IMR-90 (cell line): ENCODE results near the gene ZNF521. TPM values are rescaled to one million over a fixed set of nuclear protein-coding genes. Genes with fewer than 3 reads are reported as not detected.

Experiments
- ATAC-seq: fragments of 200-7000 bp; cut with Tn5 transposase; 2 replicates; pipeline ENCODE4 v1.9.1; 2020; ENCODE audit warnings: low read depth, mild to moderate bottlenecking, moderate library complexity
- BruUV-seq: library from RNA; stranded (reverse); fragments of 400-500 nt; replicated peaks from 2 replicates; lab custom pipeline; 2021; lab: Mats Ljungman, UMichigan
- CTCF ChIA-PET: fragments of 300-600 bp; formaldehyde crosslinking; extraction: SDS; loops from one replicate; lab custom pipeline; 2021; ENCODE audit warnings: antibody characterized with exemption; lab: Yijun Ruan, JAX
- POLR2A ChIA-PET: fragments of 300-600 bp; sonication (Branson Sonifier 250); formaldehyde crosslinking; loops from one replicate; lab custom pipeline; 2022; ENCODE audit warnings: antibody characterized with exemption; ENCODE audit not compliant: unreplicated experiment; lab: Charles Lee
- DNase-seq: peaks from one replicate; pipeline ENCODE4 v3.0.0; 2013
- H2AFZ ChIP-seq: replicated peaks from 2 replicates; pipeline ENCODE3; 2013; ENCODE audit warnings: low read length, mild to moderate bottlenecking; ENCODE audit not compliant: poor library complexity
- H2AK5ac ChIP-seq: 2 replicates; pipeline ENCODE4 v1.6.1; 2013; ENCODE audit warnings: low read depth, low read length, inconsistent platforms
- H2AK9ac ChIP-seq: replicated peaks from 2 replicates; pipeline ENCODE3; 2013; ENCODE audit warnings: mild to moderate bottlenecking, low read depth, low read length, moderate library complexity; ENCODE audit not compliant: poor library complexity
- H2BK120ac ChIP-seq: 2 replicates; pipeline ENCODE4 v1.6.1; 2013; ENCODE audit warnings: low read depth, low read length, inconsistent platforms
- H2BK15ac ChIP-seq: 3 replicates; pipeline ENCODE4 v1.6.1; 2013; ENCODE audit warnings: low read depth, low read length, inconsistent platforms
- H2BK20ac ChIP-seq: 2 replicates; pipeline ENCODE4 v1.6.1; 2013; ENCODE audit warnings: low read depth, mild to moderate bottlenecking, inconsistent platforms, low read length, moderate library complexity
- H2BK5ac ChIP-seq: 2 replicates; pipeline ENCODE4 v1.6.1; 2013; ENCODE audit warnings: mild to moderate bottlenecking, low read depth, low read length, inconsistent platforms; ENCODE audit not compliant: poor library complexity, severe bottlenecking
- H3K14ac ChIP-seq: replicated peaks from 2 replicates; pipeline ENCODE4 v1.6.1; 2013; ENCODE audit warnings: low read depth, low read length, inconsistent platforms
- H3K18ac ChIP-seq: 2 replicates; pipeline ENCODE4 v1.6.1; 2013; ENCODE audit warnings: low read depth, low read length, control low read depth
- H3K23ac ChIP-seq: 2 replicates; pipeline ENCODE4 v1.6.1; 2013; ENCODE audit warnings: low read depth, low read length, inconsistent platforms
- H3K27ac ChIP-seq: 2 replicates; pipeline ENCODE4 v1.5.1; 2013; ENCODE audit warnings: mild to moderate bottlenecking, control low read depth, low read length; ENCODE audit not compliant: insufficient read depth
- H3K27me3 ChIP-seq: 2 replicates; pipeline ENCODE4 v1.6.1; 2013; ENCODE audit warnings: low read length; ENCODE audit not compliant: control insufficient read depth, insufficient read depth
- H3K36me3 ChIP-seq: 2 replicates; pipeline ENCODE4 v1.6.1; 2013; ENCODE audit warnings: low read length, mixed read lengths; ENCODE audit not compliant: control insufficient read depth, insufficient read depth
- H3K4ac ChIP-seq: 2 replicates; pipeline ENCODE4 v1.6.1; 2013; ENCODE audit warnings: low read depth, low read length, inconsistent platforms
- H3K4me1 ChIP-seq: 2 replicates; pipeline ENCODE4 v1.6.1; 2013; ENCODE audit warnings: low read length, mixed read lengths; ENCODE audit not compliant: control insufficient read depth, insufficient read depth
- H3K4me2 ChIP-seq: 2 replicates; pipeline ENCODE4 v1.6.1; 2013; ENCODE audit warnings: low read depth, mild to moderate bottlenecking, control low read depth, low read length, moderate library complexity
- H3K4me3 ChIP-seq: 2 replicates; pipeline ENCODE4 v1.5.1; 2013; ENCODE audit warnings: low read depth, mild to moderate bottlenecking, control low read depth, low read length, moderate library complexity; ENCODE audit not compliant: insufficient read depth
- H3K56ac ChIP-seq: 2 replicates; pipeline ENCODE4 v1.6.1; 2013; ENCODE audit warnings: low read length, inconsistent platforms; ENCODE audit not compliant: insufficient read depth; ENCODE audit errors: extremely low read depth
- H3K79me1 ChIP-seq, 2 experiments: 2 replicates each; pipeline ENCODE4 v1.6.1; 2013; ENCODE audit warnings: low read length in 2 of 2, inconsistent platforms in 1 of 2, low read depth in 1 of 2
- H3K9ac ChIP-seq: 2 replicates; pipeline ENCODE4 v1.6.1; 2013; ENCODE audit warnings: low read depth, low read length, control low read depth
- H3K9me1 ChIP-seq: 2 replicates; pipeline ENCODE4 v1.6.1; 2013; ENCODE audit warnings: low read length, inconsistent platforms; ENCODE audit not compliant: insufficient read depth
- H3K9me3 ChIP-seq: 2 replicates; pipeline ENCODE4 v1.6.1; 2013; ENCODE audit warnings: low read length; ENCODE audit not compliant: control insufficient read depth, insufficient read depth
- H4K20me1 ChIP-seq: 2 replicates; pipeline ENCODE4 v1.6.1; 2013; ENCODE audit warnings: low read length, inconsistent platforms; ENCODE audit not compliant: insufficient read depth
- H4K5ac ChIP-seq: 2 replicates; pipeline ENCODE4 v1.6.1; 2013; ENCODE audit warnings: mild to moderate bottlenecking, low read depth, low read length, control low read depth
- H4K8ac ChIP-seq, 2 experiments: 2 replicates each; pipeline ENCODE4 v1.6.1; 2013; ENCODE audit warnings: low read depth in 2 of 2, low read length in 2 of 2, control low read depth in 1 of 2, inconsistent platforms in 1 of 2
- H4K91ac ChIP-seq: 2 replicates; pipeline ENCODE4 v1.6.1; 2013; ENCODE audit warnings: low read depth, low read length, inconsistent platforms; ENCODE audit not compliant: insufficient read depth
- BHLHE40 ChIP-seq: fragments of 150-350 bp; IDR thresholded peaks from 2 replicates; pipeline ENCODE4 v1.6.1; 2016; ENCODE audit warnings: mild to moderate bottlenecking, low read depth, low read length
- CEBPB ChIP-seq: IDR thresholded peaks from 2 replicates; pipeline ENCODE4 v1.6.1; 2012; ENCODE audit warnings: low read depth, low read length, improper control_type of control experiment
- CHD1 ChIP-seq: IDR thresholded peaks from 2 replicates; pipeline ENCODE4 v1.6.1; 2012; ENCODE audit warnings: low read depth, low read length, improper control_type of control experiment
- FOS ChIP-seq: fragments of 150-350 bp; IDR thresholded peaks from 2 replicates; pipeline ENCODE4 v1.6.1; 2016; ENCODE audit warnings: low read depth, low read length
- MAFK ChIP-seq: IDR thresholded peaks from 2 replicates; pipeline ENCODE4 v1.6.1; 2012; ENCODE audit warnings: low read depth, low read length, improper control_type of control experiment
- MAZ ChIP-seq: IDR thresholded peaks from 2 replicates; pipeline ENCODE4 v1.6.1; 2012; ENCODE audit warnings: low read depth, mild to moderate bottlenecking, low read length, improper control_type of control experiment, moderate library complexity, borderline replicate concordance
- MXI1 ChIP-seq: IDR thresholded peaks from 2 replicates; pipeline ENCODE4 v1.6.1; 2012; ENCODE audit warnings: low read depth, mild to moderate bottlenecking, low read length, moderate library complexity, borderline replicate concordance
- NFE2L2 ChIP-seq: fragments of 150-350 bp; IDR thresholded peaks from 2 replicates; pipeline ENCODE4 v1.6.1; 2016; ENCODE audit warnings: low read depth, mild to moderate bottlenecking, low read length
- POLR2A ChIP-seq: IDR thresholded peaks from 2 replicates; pipeline ENCODE4 v1.6.1; 2012; ENCODE audit warnings: mild to moderate bottlenecking, low read depth, low read length
- RAD21 ChIP-seq: IDR thresholded peaks from 2 replicates; pipeline ENCODE4 v1.6.1; 2012; ENCODE audit warnings: low read length, improper control_type of control experiment
- RCOR1 ChIP-seq: IDR thresholded peaks from 2 replicates; pipeline ENCODE4 v1.6.1; 2012; ENCODE audit warnings: mild to moderate bottlenecking, low read length, improper control_type of control experiment; ENCODE audit not compliant: insufficient replicate concordance
- RFX5 ChIP-seq: IDR thresholded peaks from 2 replicates; pipeline ENCODE4 v1.8.0; 2012; ENCODE audit warnings: low read depth, mild to moderate bottlenecking, low read length, moderate library complexity
- SMC3 ChIP-seq: fragments of 150-350 bp; IDR thresholded peaks from 2 replicates; pipeline ENCODE4 v1.6.1; 2016; ENCODE audit warnings: low read depth, mild to moderate bottlenecking, antibody characterized with exemption, low read length, moderate library complexity
- WGBS, 2 experiments: methylation state at CpG; one replicate each; pipeline versions ENCODE4 v1.1.5 to v1.1.7; 2013; ENCODE audit warnings: missing lambda C conversion rate in 2 of 2; ENCODE audit not compliant: insufficient read length in 1 of 2; ENCODE audit errors: extremely low coverage in 2 of 2; 5-methylcytosine and 5-hydroxymethylcytosine counted together
- dilution Hi-C: fragments of 300-500 bp; cut with HindIII; formaldehyde crosslinking; loops from one replicate; pipeline ENCODE4 v1.14.3; 2018; ENCODE audit warnings: low sequenced_read_pairs; ENCODE audit not compliant: unreplicated experiment
- in situ Hi-C: fragments of 300-500 bp; cut with MboI; formaldehyde crosslinking; loops from 3 replicates; pipeline ENCODE4 v1.14.3; 2019; ENCODE audit warnings: low sequenced_read_pairs, inconsistent platforms, mixed read lengths
- intact Hi-C: fragments of 100-400 bp; cut with micrococcal nuclease; formaldehyde crosslinking; loops from 2 replicates; pipeline ENCODE4 v1.10.0; 2022
- polyA plus RNA-seq, 3 experiments: library from polyadenylated mRNA; depleted of rRNA; stranded (reverse); fragments of >200 nt; gene quantifications; 2 replicates each; pipeline ENCODE4 v1.2.3, GENCODE V29; 2012; ENCODE audit warnings: low replicate concordance in 1 of 3
- total RNA-seq: library from RNA; depleted of rRNA; stranded (reverse); fragments of >200 nt; gene quantifications from 2 replicates; pipeline ENCODE4 v1.2.3, GENCODE V29; 2012
- TF ChIP-seq, protein P1 (sequence below): fragments of 150-350 bp; IDR thresholded peaks from 2 replicates; pipeline ENCODE4 v1.6.1; 2016; ENCODE audit warnings: low read depth, mild to moderate bottlenecking, low read length, moderate library complexity, borderline replicate concordance
- TF ChIP-seq, protein P2 (sequence below): conservative IDR thresholded peaks from 2 replicates; pipeline ENCODE4 v1.5.1; 2012; ENCODE audit warnings: mild to moderate bottlenecking, low read depth, low read length, improper control_type of control experiment
- TF ChIP-seq, protein P3 (sequence below): fragments of 150-350 bp; IDR thresholded peaks from 2 replicates; pipeline ENCODE4 v1.6.1; 2017; ENCODE audit warnings: mild to moderate bottlenecking, antibody characterized with exemption, low read length, low read depth

ZNF521 gene
- total and polyA plus RNA-seq, 2 of the 4 experiments (the other 2 are of a cell fraction): 21.5 to 59.3 TPM

DNA sequence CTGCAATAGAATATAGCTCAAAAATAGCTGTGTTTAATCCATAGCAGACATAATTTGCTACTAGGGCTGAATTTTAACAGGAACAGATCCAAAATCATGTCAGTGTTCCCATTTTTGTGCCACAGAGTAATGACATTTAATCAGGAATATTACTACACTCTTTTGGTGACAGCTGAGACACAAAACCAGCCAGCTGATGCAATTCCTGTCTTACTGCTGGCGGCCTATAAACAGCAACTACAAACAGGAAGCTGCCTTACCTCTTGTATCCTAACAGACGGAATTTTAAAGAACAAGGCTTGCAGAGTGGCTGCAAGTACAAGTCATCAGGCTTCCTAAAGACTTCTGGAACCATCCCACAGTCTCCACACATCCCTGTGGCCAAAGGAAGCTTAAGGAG lies 218.1 kb downstream of the ZNF521 start:
- ChIA-PET CTCF (interaction anchor here (1.1 kb wide), 1 partner anchor 14 kb away, joined by 3 read pairs; no protein-coding TSS in a partner anchor), POLR2A (no interaction called here)
- WGBS, 2 experiments: no CpG with 5 or more reads among the region's 2 CpGs
- no peaks in the 10 kb centered on the region for H3K27me3 ChIP-seq
- dilution Hi-C loops: no loop called here
- no peak overlapping the region for H2BK15ac ChIP-seq
- no peak for TF ChIP-seq CEBPB
- TF ChIP-seq, protein P1, sequence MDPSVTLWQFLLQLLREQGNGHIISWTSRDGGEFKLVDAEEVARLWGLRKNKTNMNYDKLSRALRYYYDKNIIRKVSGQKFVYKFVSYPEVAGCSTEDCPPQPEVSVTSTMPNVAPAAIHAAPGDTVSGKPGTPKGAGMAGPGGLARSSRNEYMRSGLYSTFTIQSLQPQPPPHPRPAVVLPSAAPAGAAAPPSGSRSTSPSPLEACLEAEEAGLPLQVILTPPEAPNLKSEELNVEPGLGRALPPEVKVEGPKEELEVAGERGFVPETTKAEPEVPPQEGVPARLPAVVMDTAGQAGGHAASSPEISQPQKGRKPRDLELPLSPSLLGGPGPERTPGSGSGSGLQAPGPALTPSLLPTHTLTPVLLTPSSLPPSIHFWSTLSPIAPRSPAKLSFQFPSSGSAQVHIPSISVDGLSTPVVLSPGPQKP: no peak
- no peak for TF ChIP-seq MXI1
- no peak for TF ChIP-seq MAFK
- no peak for TF ChIP-seq BHLHE40
- TF ChIP-seq RCOR1: no peak
- TF ChIP-seq FOS: no peak
- TF ChIP-seq RAD21: no peak
- no peak for TF ChIP-seq MAZ
- TF ChIP-seq, protein P2, sequence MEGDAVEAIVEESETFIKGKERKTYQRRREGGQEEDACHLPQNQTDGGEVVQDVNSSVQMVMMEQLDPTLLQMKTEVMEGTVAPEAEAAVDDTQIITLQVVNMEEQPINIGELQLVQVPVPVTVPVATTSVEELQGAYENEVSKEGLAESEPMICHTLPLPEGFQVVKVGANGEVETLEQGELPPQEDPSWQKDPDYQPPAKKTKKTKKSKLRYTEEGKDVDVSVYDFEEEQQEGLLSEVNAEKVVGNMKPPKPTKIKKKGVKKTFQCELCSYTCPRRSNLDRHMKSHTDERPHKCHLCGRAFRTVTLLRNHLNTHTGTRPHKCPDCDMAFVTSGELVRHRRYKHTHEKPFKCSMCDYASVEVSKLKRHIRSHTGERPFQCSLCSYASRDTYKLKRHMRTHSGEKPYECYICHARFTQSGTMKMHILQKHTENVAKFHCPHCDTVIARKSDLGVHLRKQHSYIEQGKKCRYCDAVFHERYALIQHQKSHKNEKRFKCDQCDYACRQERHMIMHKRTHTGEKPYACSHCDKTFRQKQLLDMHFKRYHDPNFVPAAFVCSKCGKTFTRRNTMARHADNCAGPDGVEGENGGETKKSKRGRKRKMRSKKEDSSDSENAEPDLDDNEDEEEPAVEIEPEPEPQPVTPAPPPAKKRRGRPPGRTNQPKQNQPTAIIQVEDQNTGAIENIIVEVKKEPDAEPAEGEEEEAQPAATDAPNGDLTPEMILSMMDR: no peak
- no peak for TF ChIP-seq CHD1
- TF ChIP-seq, protein P3, sequence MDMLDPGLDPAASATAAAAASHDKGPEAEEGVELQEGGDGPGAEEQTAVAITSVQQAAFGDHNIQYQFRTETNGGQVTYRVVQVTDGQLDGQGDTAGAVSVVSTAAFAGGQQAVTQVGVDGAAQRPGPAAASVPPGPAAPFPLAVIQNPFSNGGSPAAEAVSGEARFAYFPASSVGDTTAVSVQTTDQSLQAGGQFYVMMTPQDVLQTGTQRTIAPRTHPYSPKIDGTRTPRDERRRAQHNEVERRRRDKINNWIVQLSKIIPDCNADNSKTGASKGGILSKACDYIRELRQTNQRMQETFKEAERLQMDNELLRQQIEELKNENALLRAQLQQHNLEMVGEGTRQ: no peak
- TF ChIP-seq RFX5: no peak
- TF ChIP-seq SMC3: no peak
- no peak for TF ChIP-seq POLR2A
- no peak for TF ChIP-seq NFE2L2
- no peak overlapping the region for H3K14ac ChIP-seq
- peaks cover 4% of the 10 kb centered on the region; the same call in 1 of the 2 replicates for H3K4me1 ChIP-seq
- in situ Hi-C loops: no loop called here
- H2AK5ac ChIP-seq: no peak overlapping the region
- no peak overlapping the region for H3K56ac ChIP-seq
- H3K4ac ChIP-seq: no peak overlapping the region
- no peak overlapping the region for H3K9ac ChIP-seq
- H2BK120ac ChIP-seq: no peak overlapping the region
- H3K9me1 ChIP-seq: peaks cover 13% of the 10 kb centered on the region; the same call in 1 of the 2 replicates
- H4K20me1 ChIP-seq: peaks cover 3% of the 10 kb centered on the region; the same call in 1 of the 2 replicates
- ATAC-seq (no peak), DNase-seq (no peak)
- no peak overlapping the region for H3K4me3 ChIP-seq
- 0 out of 2 replicates have a peak overlapping the region, but pooled peaks have one; percentile 3 for H4K91ac ChIP-seq
- no peak overlapping the region for H2AFZ ChIP-seq
- no peak overlapping the region for H2AK9ac ChIP-seq
- H3K23ac ChIP-seq: no peak overlapping the region
- peak overlapping the region; percentile 5; the same call in 1 of the 2 replicates for H2BK20ac ChIP-seq
- no peak overlapping the region for H3K4me2 ChIP-seq
- H4K5ac ChIP-seq: no peak overlapping the region
- no peaks in the 10 kb centered on the region for H3K9me3 ChIP-seq
- H3K79me1 ChIP-seq: peaks cover 0 to 18% of the 10 kb centered on the region in 2 experiments; a peak in 2 of 4 replicates
- H3K27ac ChIP-seq: no peak overlapping the region
- BruUV-seq: no TSS peak
- intact Hi-C loops: no loop called here
- no peak overlapping the region for H3K18ac ChIP-seq
- H3K36me3 ChIP-seq: peaks cover 6% of the 10 kb centered on the region; the same call in 1 of the 2 replicates
- H2BK5ac ChIP-seq: no peak overlapping the region
- no peak overlapping the region for H4K8ac ChIP-seq
